ENCODE measurements around the gene NPIPA7. TPM values are rescaled to one million over a fixed set of nuclear protein-coding genes. Genes with fewer than 3 reads are reported as not detected.
"Not testable (repeated sequence)": the region's sequence is repeated elsewhere in the genome, so short reads cannot be mapped to it uniquely, and the experiment has no call there.

Gene NPIPA7
- total RNA-seq (2014; rRNA removed; shearing (Covaris generic)) (7.3 and 11.7 TPM in 2 replicates), polyA plus RNA-seq (2016; fragmentation: Nextera tagmentation; extraction: Ambion mirVana) (34.1 and 39.1 TPM in 2 replicates)
- long read RNA-seq: 0 reads

- H3K9me3 Mint-ChIP-seq; H3K27ac Mint-ChIP-seq; H3K9me2 ChIP-seq (ENCODE audit: insufficient read depth); DNase-seq (ENCODE audit: low spot score); H3K79me2 ChIP-seq (replicated peaks; ENCODE audit: insufficient read depth); H3K36me3 Mint-ChIP-seq (ENCODE audit: low read depth); H3K4me3 Mint-ChIP-seq; H3K4me1 ChIP-seq (ENCODE audit: insufficient read depth); H3F3A ChIP-seq (replicated peaks; ENCODE audit: low read depth); H3K27me3 ChIP-seq (ENCODE audit: insufficient read depth); H4K20me1 ChIP-seq (replicated peaks; ENCODE audit: insufficient read depth); H3K36me3 ChIP-seq (ENCODE audit: insufficient read depth); ATAC-seq; H3K27ac ChIP-seq (ENCODE audit: low read depth); H2AFZ ChIP-seq; H3K4me2 ChIP-seq; H3K27me3 Mint-ChIP-seq (ENCODE audit: insufficient read depth, low read depth, poor library complexity); H3K4me1 Mint-ChIP-seq; H3K4me3 ChIP-seq: not testable (repeated sequence)
Measured at GRCh38 chr16:16378840-16379239, at the start of gene NPIPA7. NPIPA7 (plus strand) TSS chr16:16379140; CDS start chr16:16379245, 105 bp downstream.

GRCh38 chr16:16331466-16331865, 47.5 kb upstream of the NPIPA7 start:
- H3K27ac Mint-ChIP-seq; H2AFZ ChIP-seq; H3K4me3 Mint-ChIP-seq; H3K4me1 Mint-ChIP-seq; ATAC-seq; H3K36me3 ChIP-seq (ENCODE audit: insufficient read depth); H3K36me3 Mint-ChIP-seq (ENCODE audit: low read depth); H3K9me3 Mint-ChIP-seq; H3K27me3 ChIP-seq (ENCODE audit: insufficient read depth); H3F3A ChIP-seq (replicated peaks; ENCODE audit: low read depth); H3K4me2 ChIP-seq; DNase-seq (ENCODE audit: low spot score); H3K79me2 ChIP-seq (replicated peaks; ENCODE audit: insufficient read depth); H3K27me3 Mint-ChIP-seq (ENCODE audit: insufficient read depth, low read depth, poor library complexity); H3K9me2 ChIP-seq (ENCODE audit: insufficient read depth); H3K27ac ChIP-seq (ENCODE audit: low read depth); H4K20me1 ChIP-seq (replicated peaks; ENCODE audit: insufficient read depth); H3K4me3 ChIP-seq; H3K4me1 ChIP-seq (ENCODE audit: insufficient read depth): not testable (repeated sequence)

- not testable (repeated sequence) for H2AFZ ChIP-seq; H3K4me2 ChIP-seq; DNase-seq (ENCODE audit: low spot score); H3K9me3 Mint-ChIP-seq; H3K4me3 Mint-ChIP-seq; H4K20me1 ChIP-seq (replicated peaks; ENCODE audit: insufficient read depth); H3K36me3 Mint-ChIP-seq (ENCODE audit: low read depth); H3K36me3 ChIP-seq (ENCODE audit: insufficient read depth); H3K27ac ChIP-seq (ENCODE audit: low read depth); H3K4me1 Mint-ChIP-seq; H3K4me3 ChIP-seq; H3K4me1 ChIP-seq (ENCODE audit: insufficient read depth); ATAC-seq; H3K27ac Mint-ChIP-seq; H3F3A ChIP-seq (replicated peaks; ENCODE audit: low read depth); H3K27me3 Mint-ChIP-seq (ENCODE audit: insufficient read depth, low read depth, poor library complexity); H3K9me2 ChIP-seq (ENCODE audit: insufficient read depth); H3K79me2 ChIP-seq (replicated peaks; ENCODE audit: insufficient read depth); H3K27me3 ChIP-seq (ENCODE audit: insufficient read depth)
Measured at GRCh38 chr16:16357556-16357955, 21.4 kb upstream of the NPIPA7 start.

GRCh38 chr16:16358539-16359240, 20.2 kb upstream of the NPIPA7 start:
- H3K27me3 ChIP-seq (ENCODE audit: insufficient read depth); H3K27me3 Mint-ChIP-seq (ENCODE audit: insufficient read depth, low read depth, poor library complexity); H2AFZ ChIP-seq; H3K4me3 ChIP-seq; H3F3A ChIP-seq (replicated peaks; ENCODE audit: low read depth); H3K4me1 Mint-ChIP-seq; H3K36me3 Mint-ChIP-seq (ENCODE audit: low read depth); H3K79me2 ChIP-seq (replicated peaks; ENCODE audit: insufficient read depth); H3K4me1 ChIP-seq (ENCODE audit: insufficient read depth); H4K20me1 ChIP-seq (replicated peaks; ENCODE audit: insufficient read depth); H3K4me2 ChIP-seq; H3K27ac Mint-ChIP-seq; H3K9me3 Mint-ChIP-seq; H3K9me2 ChIP-seq (ENCODE audit: insufficient read depth); ATAC-seq; DNase-seq (ENCODE audit: low spot score); H3K27ac ChIP-seq (ENCODE audit: low read depth); H3K36me3 ChIP-seq (ENCODE audit: insufficient read depth); H3K4me3 Mint-ChIP-seq: not testable (repeated sequence)

GRCh38 chr16:16363595-16363994, 15.3 kb upstream of the NPIPA7 start:
- H3K9me2 ChIP-seq (ENCODE audit: insufficient read depth); H2AFZ ChIP-seq; ATAC-seq; H3K4me3 ChIP-seq; H4K20me1 ChIP-seq (replicated peaks; ENCODE audit: insufficient read depth); DNase-seq (ENCODE audit: low spot score); H3K27me3 Mint-ChIP-seq (ENCODE audit: insufficient read depth, low read depth, poor library complexity); H3K9me3 Mint-ChIP-seq; H3K36me3 ChIP-seq (ENCODE audit: insufficient read depth); H3F3A ChIP-seq (replicated peaks; ENCODE audit: low read depth); H3K79me2 ChIP-seq (replicated peaks; ENCODE audit: insufficient read depth); H3K4me1 ChIP-seq (ENCODE audit: insufficient read depth); H3K27ac ChIP-seq (ENCODE audit: low read depth); H3K27me3 ChIP-seq (ENCODE audit: insufficient read depth); H3K4me2 ChIP-seq; H3K27ac Mint-ChIP-seq; H3K4me1 Mint-ChIP-seq; H3K36me3 Mint-ChIP-seq (ENCODE audit: low read depth); H3K4me3 Mint-ChIP-seq: not testable (repeated sequence)

- H3K4me3 ChIP-seq; H4K20me1 ChIP-seq (replicated peaks; ENCODE audit: insufficient read depth); H3F3A ChIP-seq (replicated peaks; ENCODE audit: low read depth); H3K36me3 ChIP-seq (ENCODE audit: insufficient read depth); H3K4me1 Mint-ChIP-seq; H2AFZ ChIP-seq; H3K4me1 ChIP-seq (ENCODE audit: insufficient read depth); H3K36me3 Mint-ChIP-seq (ENCODE audit: low read depth); H3K27ac ChIP-seq (ENCODE audit: low read depth); H3K79me2 ChIP-seq (replicated peaks; ENCODE audit: insufficient read depth); H3K9me2 ChIP-seq (ENCODE audit: insufficient read depth); H3K27me3 ChIP-seq (ENCODE audit: insufficient read depth); H3K27ac Mint-ChIP-seq; H3K4me2 ChIP-seq; H3K4me3 Mint-ChIP-seq; H3K27me3 Mint-ChIP-seq (ENCODE audit: insufficient read depth, low read depth, poor library complexity); H3K9me3 Mint-ChIP-seq; DNase-seq (ENCODE audit: low spot score): not testable (repeated sequence)
- peak; percentile 32 for ATAC-seq
Measured at GRCh38 chr16:16364100-16364499, 14.8 kb upstream of the NPIPA7 start.

GRCh38 chr16:16364701-16365100, 14.2 kb upstream of the NPIPA7 start:
- not testable (repeated sequence) for H3K9me3 Mint-ChIP-seq; H3K4me3 Mint-ChIP-seq; H3K9me2 ChIP-seq (ENCODE audit: insufficient read depth); H3K36me3 ChIP-seq (ENCODE audit: insufficient read depth); H3F3A ChIP-seq (replicated peaks; ENCODE audit: low read depth); ATAC-seq; H3K4me2 ChIP-seq; H3K4me1 Mint-ChIP-seq; H3K27ac Mint-ChIP-seq; H3K79me2 ChIP-seq (replicated peaks; ENCODE audit: insufficient read depth); H4K20me1 ChIP-seq (replicated peaks; ENCODE audit: insufficient read depth); H3K27me3 Mint-ChIP-seq (ENCODE audit: insufficient read depth, low read depth, poor library complexity); DNase-seq (ENCODE audit: low spot score); H3K4me3 ChIP-seq; H3K4me1 ChIP-seq (ENCODE audit: insufficient read depth); H2AFZ ChIP-seq; H3K36me3 Mint-ChIP-seq (ENCODE audit: low read depth); H3K27ac ChIP-seq (ENCODE audit: low read depth); H3K27me3 ChIP-seq (ENCODE audit: insufficient read depth)
